RWPE2 (cell line): ENCODE measurements around the gene RPLP2.

Experiments
- ATAC-seq: fragments of 200-7000 bp; cut with Tn5 transposase; 3 replicates; pipeline ENCODE4 v1.9.1; 2021; ENCODE audit warnings: low read depth
- DNase-seq: peaks from one replicate; pipeline ENCODE4 v3.0.0-alpha.2; 2020; ENCODE audit warnings: low spot score
- H3K27ac ChIP-seq: fragments of 450-650 bp; 2 replicates; pipeline ENCODE4 v1.5.1; 2017; ENCODE audit warnings: mild to moderate bottlenecking; ENCODE audit not compliant: poor library complexity, severe bottlenecking
- H3K27me3 ChIP-seq: fragments of 250-450 bp; sonication (Bioruptor Pico); 2 replicates; pipeline ENCODE4 v1.5.1; 2021; ENCODE audit warnings: mild to moderate bottlenecking, moderate library complexity; ENCODE audit not compliant: insufficient read depth, poor library complexity, severe bottlenecking
- H3K36me3 ChIP-seq: fragments of 250-450 bp; sonication (Bioruptor Pico); 2 replicates; pipeline ENCODE4 v1.5.1; 2020; ENCODE audit warnings: low read depth, mild to moderate bottlenecking, moderate library complexity
- H3K4me1 ChIP-seq: fragments of 250-450 bp; sonication (Bioruptor Pico); 2 replicates; pipeline ENCODE4 v1.5.1; 2021; ENCODE audit warnings: mild to moderate bottlenecking, moderate library complexity; ENCODE audit not compliant: insufficient read depth, poor library complexity, severe bottlenecking
- H3K4me3 ChIP-seq: fragments of 250-450 bp; sonication (Bioruptor Pico); 2 replicates; pipeline ENCODE4 v1.5.1; 2021; ENCODE audit warnings: mild to moderate bottlenecking, moderate library complexity; ENCODE audit not compliant: severe bottlenecking
- H3K9me3 ChIP-seq: fragments of 250-450 bp; sonication (Bioruptor Pico); 2 replicates; pipeline ENCODE4 v1.5.1; 2021; ENCODE audit warnings: mild to moderate bottlenecking, moderate library complexity; ENCODE audit not compliant: severe bottlenecking
- CTCF ChIP-seq: fragments of 450-650 bp; IDR thresholded peaks from one replicate; pipeline ENCODE4 v1.5.1; 2017; ENCODE audit warnings: mild to moderate bottlenecking, moderate library complexity; ENCODE audit not compliant: poor library complexity, severe bottlenecking

The RPLP2 gene

GRCh38 chr11:818396-819128 is 8.8 kb downstream of the RPLP2 start, which contains the start of gene PNPLA2:
Gene PNPLA2, plus strand, starts transcription at chr11:818914. Its CDS starts 805 bp downstream, at chr11:819719.
- no peak for DNase-seq
- no peaks in the 10 kb centered on the region for H3K27me3 ChIP-seq
- H3K36me3 ChIP-seq: peaks cover 4% of the 10 kb centered on the region
- H3K27ac ChIP-seq: peak within 1 kb of the TSS; percentile 77
- H3K4me3 ChIP-seq: peak within 1 kb of the TSS; percentile 80
- no peak for TF ChIP-seq CTCF
- ATAC-seq: peak; percentile 26
- H3K4me1 ChIP-seq: peaks cover 15% of the 10 kb centered on the region
- H3K9me3 ChIP-seq: no peaks in the 10 kb centered on the region

- DNase-seq (no peak), ATAC-seq (peak; percentile 50)
- Histone ChIP-seq H3K36me3 (no peaks in the 10 kb centered on the region), H3K27me3 (no peaks in the 10 kb centered on the region), H3K27ac (peak overlapping the region; percentile 77), H3K9me3 (no peaks in the 10 kb centered on the region), H3K4me1 (peaks cover 15% of the 10 kb centered on the region), H3K4me3 (peak overlapping the region; percentile 80)
- TF ChIP-seq CTCF: no peak
These were observed 9.6 kb downstream of the RPLP2 start for GRCh38 chr11:819129-819931.

- Histone ChIP-seq H3K4me1 (peaks cover 15% of the 10 kb centered on the region), H3K27me3 (no peaks in the 10 kb centered on the region), H3K27ac (peak overlapping the region; percentile 77), H3K36me3 (no peaks in the 10 kb centered on the region), H3K9me3 (no peaks in the 10 kb centered on the region), H3K4me3 (peak overlapping the region; percentile 80)
- DNase-seq (peak; percentile 93), ATAC-seq (peak; percentile 57)
- TF ChIP-seq CTCF: no peak
These were observed 10.3 kb downstream of the RPLP2 start for GRCh38 chr11:819943-820649.

- TF ChIP-seq CTCF: no peak
- Histone ChIP-seq H3K27me3 (no peaks in the 10 kb centered on the region), H3K36me3 (no peaks in the 10 kb centered on the region), H3K27ac (peak overlapping the region; percentile 77), H3K4me1 (peaks cover 15% of the 10 kb centered on the region), H3K9me3 (no peaks in the 10 kb centered on the region), H3K4me3 (peak overlapping the region; percentile 80)
- ATAC-seq (peak; percentile 28; the same call in 2 of the 3 replicates), DNase-seq (no peak)
These were observed 11.1 kb downstream of the RPLP2 start for GRCh38 chr11:820655-821511.
